Measurements from ENCODE around the gene CASZ1. TPM values are rescaled to one million over a fixed set of nuclear protein-coding genes. Genes with fewer than 3 reads are reported as not detected.

The CASZ1 gene
- total and polyA plus RNA-seq, 2 donors, result 1.8 to 3.9 TPM

DNA sequence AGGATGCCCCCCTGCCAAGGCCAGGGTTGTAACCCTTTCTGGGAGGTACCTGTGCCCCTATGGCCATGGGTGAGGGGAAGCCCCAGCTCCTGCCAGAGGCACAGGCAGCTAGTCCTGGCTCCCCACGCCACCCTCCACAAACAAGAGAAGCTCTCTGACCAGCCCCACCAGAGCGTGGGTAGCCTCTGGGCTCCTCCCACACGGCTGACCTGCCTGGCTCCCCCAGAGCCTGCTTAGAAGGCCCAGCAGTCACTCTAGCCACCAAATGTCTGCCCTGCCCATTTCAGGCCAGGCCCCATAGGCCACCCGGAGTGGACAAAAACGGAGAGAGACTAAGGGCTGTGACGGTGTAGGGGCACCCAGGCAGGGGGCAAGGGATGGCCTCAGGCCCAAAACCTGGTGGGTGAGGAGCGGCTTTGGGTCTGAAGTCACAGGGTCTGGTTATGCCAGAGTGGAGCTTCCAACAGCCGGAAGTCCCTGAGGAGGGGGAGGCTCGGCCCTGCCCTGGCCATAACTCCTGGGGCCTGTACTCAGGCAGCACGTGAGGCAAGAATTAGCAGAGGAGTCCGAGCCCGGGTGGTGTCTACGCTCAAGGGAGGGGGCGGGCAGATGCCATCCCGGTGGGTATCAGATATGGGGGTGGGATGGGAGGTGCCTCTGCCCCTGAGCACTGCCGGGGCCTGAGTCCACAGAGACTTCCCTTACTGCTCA, 155.4 kb downstream of the CASZ1 start:
- 97% methylated on average over 16 of the region's 16 CpGs for WGBS

GRCh38 chr1:10639775-10640578, 156.5 kb downstream of the CASZ1 start:
- H3K36me3 ChIP-seq (ENCODE audit: control insufficient read depth in 2 of 2, insufficient read depth in 2 of 2, low read length in 1 of 2), result peaks cover 0 to 34% of the 10 kb centered on the region in 2 donors
- WGBS, result 94% methylated on average over 45 of the region's 45 CpGs
- peaks cover 0 to 7% of the 10 kb centered on the region in 2 donors for H3K4me1 ChIP-seq (ENCODE audit: control insufficient read depth in 2 of 2, insufficient read depth in 2 of 2, low read length in 2 of 2)
- H3K27me3 ChIP-seq (ENCODE audit: control insufficient read depth in 2 of 2, insufficient read depth in 1 of 2, low read length in 1 of 2), result peaks cover 23 to 56% of the 10 kb centered on the region in 2 donors
- no peak overlapping the region for H3K4me3 ChIP-seq (ENCODE audit: low read length in 2 of 2)
- no peak overlapping the region for H3K27ac ChIP-seq (ENCODE audit: low read depth in 1 of 2, low read length in 1 of 2)
- H3K9me3 ChIP-seq (ENCODE audit: control insufficient read depth in 2 of 2, insufficient read depth in 1 of 2, low read length in 1 of 2), result peaks cover 0 to 2% of the 10 kb centered on the region in 2 donors
- DNase-seq (ENCODE audit: low read depth in 6 of 9, low spot score in 9 of 9), result no peak

More for the DNA sequence above, 155.4 kb downstream of the CASZ1 start:
- DNase-seq (ENCODE audit: low read depth in 6 of 9, low spot score in 9 of 9), result no peak
- Histone ChIP-seq H3K27ac (ENCODE audit: low read depth in 1 of 2, low read length in 1 of 2) (no peak overlapping the region), H3K36me3 (ENCODE audit: control insufficient read depth in 2 of 2, insufficient read depth in 2 of 2, low read length in 1 of 2) (peaks cover 0 to 34% of the 10 kb centered on the region in 2 donors), H3K9me3 (ENCODE audit: control insufficient read depth in 2 of 2, insufficient read depth in 1 of 2, low read length in 1 of 2) (peaks cover 0 to 2% of the 10 kb centered on the region in 2 donors), H3K4me3 (ENCODE audit: low read length in 2 of 2) (no peak overlapping the region), H3K27me3 (ENCODE audit: control insufficient read depth in 2 of 2, insufficient read depth in 1 of 2, low read length in 1 of 2) (peaks cover 23 to 52% of the 10 kb centered on the region in 2 donors), H3K4me1 (ENCODE audit: control insufficient read depth in 2 of 2, insufficient read depth in 2 of 2, low read length in 2 of 2) (peaks cover 0 to 7% of the 10 kb centered on the region in 2 donors)

DNA sequence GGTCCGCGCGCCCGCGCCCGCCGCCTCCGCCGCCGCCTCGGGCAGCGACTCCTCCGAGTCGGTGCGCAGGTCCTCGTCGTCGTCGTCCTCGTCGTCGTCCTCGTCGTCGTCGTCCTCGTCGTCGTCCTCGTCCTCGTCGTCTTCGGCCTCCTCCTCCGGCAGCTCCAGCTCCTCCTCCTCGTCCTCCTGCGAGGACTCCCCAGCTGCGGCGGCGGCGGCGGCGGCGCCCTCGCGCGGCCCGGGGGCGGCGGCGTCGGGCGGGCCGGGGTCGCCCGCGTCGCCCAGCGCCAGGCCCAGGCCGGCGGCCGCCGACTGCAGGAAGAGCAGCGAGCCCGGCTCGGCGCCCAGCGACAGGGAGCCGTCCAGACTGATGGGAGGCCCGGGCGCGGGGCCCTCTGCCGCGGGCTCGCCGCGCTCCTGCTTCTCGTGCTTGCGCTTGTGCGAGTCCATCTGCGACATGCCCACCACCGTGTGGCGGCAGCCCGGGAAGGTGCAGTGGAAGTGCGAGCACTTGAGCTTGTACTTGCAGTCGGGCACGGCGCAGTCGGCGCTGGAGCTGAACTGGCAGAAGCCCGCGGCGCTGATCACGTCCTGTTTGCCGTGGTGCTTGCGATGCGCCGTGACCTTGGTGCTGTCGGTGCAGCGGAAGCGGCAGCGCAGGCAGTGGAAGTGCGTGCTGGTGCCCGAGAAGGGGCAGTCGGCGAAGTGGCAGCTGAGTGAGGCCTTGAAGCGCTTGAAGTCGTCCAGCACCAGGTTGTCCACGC, 157.3 kb downstream of the CASZ1 start:
- peaks cover 0 to 7% of the 10 kb centered on the region in 2 donors for H3K4me1 ChIP-seq (ENCODE audit: control insufficient read depth in 2 of 2, insufficient read depth in 2 of 2, low read length in 2 of 2)
- H3K4me3 ChIP-seq (ENCODE audit: low read length in 2 of 2), result peak overlapping the region in 1 of 2 donors; percentile 31
- peaks cover 0 to 2% of the 10 kb centered on the region in 2 donors for H3K9me3 ChIP-seq (ENCODE audit: control insufficient read depth in 2 of 2, insufficient read depth in 1 of 2, low read length in 1 of 2)
- peak overlapping the region in 1 of 2 donors; percentile 18 for H3K27ac ChIP-seq (ENCODE audit: low read depth in 1 of 2, low read length in 1 of 2)
- DNase-seq (ENCODE audit: low read depth in 6 of 9, low spot score in 9 of 9), result peak in 1 of 9 donors; percentile 12
- 53% methylated on average over 108 of the region's 108 CpGs for WGBS
- H3K27me3 ChIP-seq (ENCODE audit: control insufficient read depth in 2 of 2, insufficient read depth in 1 of 2, low read length in 1 of 2), result peaks cover 23 to 56% of the 10 kb centered on the region in 2 donors
- H3K36me3 ChIP-seq (ENCODE audit: control insufficient read depth in 2 of 2, insufficient read depth in 2 of 2, low read length in 1 of 2), result peaks cover 0 to 27% of the 10 kb centered on the region in 2 donors

GRCh38 chr1:10638559-10639005, 157.9 kb downstream of the CASZ1 start:
- DNase-seq (ENCODE audit: low read depth in 6 of 9, low spot score in 9 of 9), result no peak
- Histone ChIP-seq H3K27ac (ENCODE audit: low read depth in 1 of 2, low read length in 1 of 2) (no peak overlapping the region), H3K36me3 (ENCODE audit: control insufficient read depth in 2 of 2, insufficient read depth in 2 of 2, low read length in 1 of 2) (peaks cover 0 to 27% of the 10 kb centered on the region in 2 donors), H3K9me3 (ENCODE audit: control insufficient read depth in 2 of 2, insufficient read depth in 1 of 2, low read length in 1 of 2) (peaks cover 0 to 2% of the 10 kb centered on the region in 2 donors), H3K27me3 (ENCODE audit: control insufficient read depth in 2 of 2, insufficient read depth in 1 of 2, low read length in 1 of 2) (peaks cover 23 to 56% of the 10 kb centered on the region in 2 donors), H3K4me1 (ENCODE audit: control insufficient read depth in 2 of 2, insufficient read depth in 2 of 2, low read length in 2 of 2) (peaks cover 0 to 7% of the 10 kb centered on the region in 2 donors), H3K4me3 (ENCODE audit: low read length in 2 of 2) (peak overlapping the region; percentile 4 to 31)
- WGBS, result 9% methylated on average over 57 of the region's 57 CpGs

DNA sequence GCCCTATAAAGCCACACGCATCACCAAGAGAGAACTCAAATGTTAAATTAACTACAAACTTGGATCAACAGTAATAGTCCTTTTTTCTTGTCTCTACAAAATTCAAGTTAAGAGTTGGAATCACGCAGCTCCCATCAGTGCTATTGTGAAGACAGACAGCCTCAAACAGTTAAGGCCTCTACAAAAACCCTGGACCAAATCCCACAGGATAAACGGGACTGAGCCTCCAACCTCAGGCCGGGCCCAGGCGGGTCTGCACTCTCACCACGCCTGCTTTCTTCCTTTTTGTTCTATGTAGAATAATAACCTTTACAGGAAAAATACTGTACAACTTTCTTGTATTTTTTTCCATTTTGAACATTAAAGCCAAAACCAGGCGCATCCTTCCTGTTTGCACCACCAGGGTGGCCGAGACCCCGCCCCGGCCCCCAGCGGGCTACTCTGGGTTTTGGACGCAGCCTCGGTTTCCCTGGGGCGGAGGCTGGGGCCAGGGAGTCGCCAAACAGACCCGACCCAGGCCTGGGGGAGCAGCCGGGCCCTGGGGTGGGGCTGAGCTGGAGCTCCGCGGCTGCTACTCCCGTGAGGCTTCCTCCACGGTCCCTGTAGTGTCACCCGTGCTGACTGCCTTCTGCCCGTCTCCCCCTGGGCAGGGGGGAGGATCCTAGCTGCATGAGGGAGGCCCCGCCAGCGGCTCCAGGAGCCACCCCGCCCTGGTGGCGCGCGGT, 158.4 kb downstream of the CASZ1 start:
- DNase-seq (ENCODE audit: low read depth in 6 of 9, low spot score in 9 of 9), result peak in 1 of 9 donors; percentile 11
- Histone ChIP-seq H3K27ac (ENCODE audit: low read depth in 1 of 2, low read length in 1 of 2) (no peak overlapping the region), H3K36me3 (ENCODE audit: control insufficient read depth in 2 of 2, insufficient read depth in 2 of 2, low read length in 1 of 2) (peaks cover 0 to 25% of the 10 kb centered on the region in 2 donors), H3K4me1 (ENCODE audit: control insufficient read depth in 2 of 2, insufficient read depth in 2 of 2, low read length in 2 of 2) (peaks cover 0 to 7% of the 10 kb centered on the region in 2 donors), H3K27me3 (ENCODE audit: control insufficient read depth in 2 of 2, insufficient read depth in 1 of 2, low read length in 1 of 2) (peaks cover 23 to 56% of the 10 kb centered on the region in 2 donors), H3K9me3 (ENCODE audit: control insufficient read depth in 2 of 2, insufficient read depth in 1 of 2, low read length in 1 of 2) (peaks cover 0 to 2% of the 10 kb centered on the region in 2 donors), H3K4me3 (ENCODE audit: low read length in 2 of 2) (peak overlapping the region; percentile 4 to 31)
- WGBS, result 45% methylated on average over 29 of the region's 29 CpGs

DNA sequence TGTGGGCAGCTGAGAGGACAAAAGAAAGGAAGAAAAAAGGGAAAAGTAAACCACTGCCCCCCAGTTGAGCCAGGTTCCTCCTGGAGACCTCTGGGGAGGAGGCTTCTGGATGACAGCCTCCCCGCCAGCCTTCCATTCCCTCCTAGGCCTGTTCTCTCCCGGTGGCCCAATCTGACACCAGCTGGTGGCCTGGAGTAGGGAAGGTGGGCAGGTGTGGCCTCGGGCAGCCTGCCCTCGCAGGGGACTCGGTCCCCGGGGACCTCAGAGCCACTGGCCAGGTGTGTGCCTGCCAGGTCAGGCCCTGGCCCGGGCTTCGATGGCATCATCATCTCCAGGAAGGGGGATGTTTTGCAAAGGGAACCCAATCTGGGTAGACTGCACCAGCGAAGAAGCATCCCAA, 159.0 kb downstream of the CASZ1 start:
- H3K4me1 ChIP-seq (ENCODE audit: control insufficient read depth in 2 of 2, insufficient read depth in 2 of 2, low read length in 2 of 2), result peaks cover 0 to 7% of the 10 kb centered on the region in 2 donors
- peaks cover 0 to 24% of the 10 kb centered on the region in 2 donors for H3K36me3 ChIP-seq (ENCODE audit: control insufficient read depth in 2 of 2, insufficient read depth in 2 of 2, low read length in 1 of 2)
- DNase-seq (ENCODE audit: low read depth in 6 of 9, low spot score in 9 of 9), result no peak
- 95% methylated on average over 9 of the region's 9 CpGs for WGBS
- no peak overlapping the region for H3K4me3 ChIP-seq (ENCODE audit: low read length in 2 of 2)
- H3K27me3 ChIP-seq (ENCODE audit: control insufficient read depth in 2 of 2, insufficient read depth in 1 of 2, low read length in 1 of 2), result peaks cover 23 to 56% of the 10 kb centered on the region in 2 donors
- H3K27ac ChIP-seq (ENCODE audit: low read depth in 1 of 2, low read length in 1 of 2), result no peak overlapping the region
- H3K9me3 ChIP-seq (ENCODE audit: control insufficient read depth in 2 of 2, insufficient read depth in 1 of 2, low read length in 1 of 2), result peaks cover 0 to 2% of the 10 kb centered on the region in 2 donors

GRCh38 chr1:10635992-10636391, 160.5 kb downstream of the CASZ1 start:
- peak overlapping the region in 1 of 2 donors; percentile 65 for H3K27ac ChIP-seq (ENCODE audit: low read depth in 1 of 2, low read length in 1 of 2)
- H3K4me1 ChIP-seq (ENCODE audit: control insufficient read depth in 2 of 2, insufficient read depth in 2 of 2, low read length in 2 of 2), result peaks cover 0 to 7% of the 10 kb centered on the region in 2 donors
- H3K9me3 ChIP-seq (ENCODE audit: control insufficient read depth in 2 of 2, insufficient read depth in 1 of 2, low read length in 1 of 2), result peaks cover 0 to 2% of the 10 kb centered on the region in 2 donors
- H3K27me3 ChIP-seq (ENCODE audit: control insufficient read depth in 2 of 2, insufficient read depth in 1 of 2, low read length in 1 of 2), result peaks cover 23 to 48% of the 10 kb centered on the region in 2 donors
- peaks cover 0 to 20% of the 10 kb centered on the region in 2 donors for H3K36me3 ChIP-seq (ENCODE audit: control insufficient read depth in 2 of 2, insufficient read depth in 2 of 2, low read length in 1 of 2)
- WGBS, result 95% methylated on average over 18 of the region's 18 CpGs
- DNase-seq (ENCODE audit: low read depth in 6 of 9, low spot score in 9 of 9), result no peak
- no peak overlapping the region for H3K4me3 ChIP-seq (ENCODE audit: low read length in 2 of 2)
